ENCODE data around the gene MGAT2. TPM values are rescaled to one million over a fixed set of nuclear protein-coding genes. Genes with fewer than 3 reads are reported as not detected.
A peak's percentile ranks its signal among the peaks of the same experiment; 100 is the strongest.
"Not testable (repeated sequence)": the region's sequence is repeated elsewhere in the genome, so short reads cannot be mapped to it uniquely, and the experiment has no call there.

Gene MGAT2
- total RNA-seq, 1 experiment from 2014 or later, result 69.4 TPM

- no peak for DNase-seq (ENCODE audit: low spot score)
These were observed 8.3 kb upstream of the MGAT2 start for GRCh38 chr14:49612251-49612650.

- DNase-seq (ENCODE audit: low spot score), result no peak
These were observed 7.9 kb upstream of the MGAT2 start for GRCh38 chr14:49612671-49613070.

GRCh38 chr14:49614196-49614595, 6.4 kb upstream of the MGAT2 start:
- no peak for DNase-seq (ENCODE audit: low spot score)

DNA sequence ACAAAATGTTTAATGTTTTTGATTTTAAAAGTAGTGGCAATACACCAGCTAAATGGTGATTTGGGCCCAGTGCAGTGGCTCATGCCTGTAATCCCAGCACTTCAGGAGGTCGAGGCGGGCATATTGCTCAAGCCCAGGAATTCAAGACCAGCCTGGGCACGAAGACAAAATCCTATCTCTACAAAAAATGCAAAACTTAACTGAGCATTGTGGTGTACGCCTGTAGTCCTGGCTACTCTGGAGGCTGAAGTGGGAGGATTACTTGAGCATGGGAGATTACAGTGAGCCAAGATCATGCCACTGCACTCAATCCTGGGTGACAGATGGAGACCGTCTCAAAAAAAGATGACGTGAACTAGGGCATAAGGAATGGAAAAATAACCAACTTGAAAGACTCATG, 4.8 kb upstream of the MGAT2 start:
- no peak for DNase-seq (ENCODE audit: low spot score)

- DNase-seq (ENCODE audit: low spot score), result no peak
These were observed 2.6 kb upstream of the MGAT2 start for GRCh38 chr14:49617852-49618519.

DNA sequence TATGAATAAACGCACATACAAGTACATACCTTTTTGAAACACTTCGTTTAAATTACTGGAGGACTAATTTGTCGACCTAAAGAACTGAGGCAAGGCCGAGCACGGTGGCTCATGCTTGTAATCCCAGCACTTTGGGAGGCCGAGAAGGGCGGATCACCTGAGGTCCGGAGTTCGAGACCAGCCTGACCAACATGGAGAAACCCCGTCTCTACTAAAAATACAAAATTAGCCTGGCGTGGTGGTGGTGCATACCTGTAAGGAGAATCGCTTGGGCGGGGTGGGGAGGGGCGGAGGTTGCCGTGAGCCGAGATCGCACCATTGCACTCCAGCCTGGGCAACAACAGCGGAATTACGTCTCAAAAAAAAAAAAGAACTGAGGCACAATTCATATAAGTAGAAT, 1.3 kb upstream of the MGAT2 start:
- DNase-seq (ENCODE audit: low spot score), result not testable (repeated sequence)

- no peak for DNase-seq (ENCODE audit: low spot score)
These were observed 869 bp upstream of the MGAT2 start for GRCh38 chr14:49619730-49620129.

DNA sequence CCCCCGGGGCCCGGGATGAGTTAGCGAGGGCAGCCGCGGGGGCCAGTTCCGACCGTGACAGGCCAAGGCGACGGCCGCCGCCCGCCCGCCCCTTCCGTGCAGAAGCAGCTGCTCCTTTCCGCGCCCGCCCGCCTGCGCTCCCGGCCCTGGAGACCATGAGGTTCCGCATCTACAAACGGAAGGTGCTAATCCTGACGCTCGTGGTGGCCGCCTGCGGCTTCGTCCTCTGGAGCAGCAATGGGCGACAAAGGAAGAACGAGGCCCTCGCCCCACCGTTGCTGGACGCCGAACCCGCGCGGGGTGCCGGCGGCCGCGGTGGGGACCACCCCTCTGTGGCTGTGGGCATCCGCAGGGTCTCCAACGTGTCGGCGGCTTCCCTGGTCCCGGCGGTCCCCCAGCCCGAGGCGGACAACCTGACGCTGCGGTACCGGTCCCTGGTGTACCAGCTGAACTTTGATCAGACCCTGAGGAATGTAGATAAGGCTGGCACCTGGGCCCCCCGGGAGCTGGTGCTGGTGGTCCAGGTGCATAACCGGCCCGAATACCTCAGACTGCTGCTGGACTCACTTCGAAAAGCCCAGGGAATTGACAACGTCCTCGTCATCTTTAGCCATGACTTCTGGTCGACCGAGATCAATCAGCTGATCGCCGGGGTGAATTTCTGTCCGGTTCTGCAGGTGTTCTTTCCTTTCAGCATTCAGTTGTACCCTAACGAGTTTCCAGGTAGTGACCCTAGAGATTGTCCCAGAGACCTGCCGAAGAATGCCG, 699 bp downstream of the MGAT2 start:
- DNase-seq (ENCODE audit: low spot score), result peak; percentile 26

DNA sequence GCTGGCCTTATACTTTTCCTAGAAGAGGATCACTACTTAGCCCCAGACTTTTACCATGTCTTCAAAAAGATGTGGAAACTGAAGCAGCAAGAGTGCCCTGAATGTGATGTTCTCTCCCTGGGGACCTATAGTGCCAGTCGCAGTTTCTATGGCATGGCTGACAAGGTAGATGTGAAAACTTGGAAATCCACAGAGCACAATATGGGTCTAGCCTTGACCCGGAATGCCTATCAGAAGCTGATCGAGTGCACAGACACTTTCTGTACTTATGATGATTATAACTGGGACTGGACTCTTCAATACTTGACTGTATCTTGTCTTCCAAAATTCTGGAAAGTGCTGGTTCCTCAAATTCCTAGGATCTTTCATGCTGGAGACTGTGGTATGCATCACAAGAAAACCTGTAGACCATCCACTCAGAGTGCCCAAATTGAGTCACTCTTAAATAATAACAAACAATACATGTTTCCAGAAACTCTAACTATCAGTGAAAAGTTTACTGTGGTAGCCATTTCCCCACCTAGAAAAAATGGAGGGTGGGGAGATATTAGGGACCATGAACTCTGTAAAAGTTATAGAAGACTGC, 1.5 kb downstream of the MGAT2 start:
- no peak for DNase-seq (ENCODE audit: low spot score)

GRCh38 chr14:49623387-49623786, 2.8 kb downstream of the MGAT2 start:
- no peak for DNase-seq (ENCODE audit: low spot score)

DNA sequence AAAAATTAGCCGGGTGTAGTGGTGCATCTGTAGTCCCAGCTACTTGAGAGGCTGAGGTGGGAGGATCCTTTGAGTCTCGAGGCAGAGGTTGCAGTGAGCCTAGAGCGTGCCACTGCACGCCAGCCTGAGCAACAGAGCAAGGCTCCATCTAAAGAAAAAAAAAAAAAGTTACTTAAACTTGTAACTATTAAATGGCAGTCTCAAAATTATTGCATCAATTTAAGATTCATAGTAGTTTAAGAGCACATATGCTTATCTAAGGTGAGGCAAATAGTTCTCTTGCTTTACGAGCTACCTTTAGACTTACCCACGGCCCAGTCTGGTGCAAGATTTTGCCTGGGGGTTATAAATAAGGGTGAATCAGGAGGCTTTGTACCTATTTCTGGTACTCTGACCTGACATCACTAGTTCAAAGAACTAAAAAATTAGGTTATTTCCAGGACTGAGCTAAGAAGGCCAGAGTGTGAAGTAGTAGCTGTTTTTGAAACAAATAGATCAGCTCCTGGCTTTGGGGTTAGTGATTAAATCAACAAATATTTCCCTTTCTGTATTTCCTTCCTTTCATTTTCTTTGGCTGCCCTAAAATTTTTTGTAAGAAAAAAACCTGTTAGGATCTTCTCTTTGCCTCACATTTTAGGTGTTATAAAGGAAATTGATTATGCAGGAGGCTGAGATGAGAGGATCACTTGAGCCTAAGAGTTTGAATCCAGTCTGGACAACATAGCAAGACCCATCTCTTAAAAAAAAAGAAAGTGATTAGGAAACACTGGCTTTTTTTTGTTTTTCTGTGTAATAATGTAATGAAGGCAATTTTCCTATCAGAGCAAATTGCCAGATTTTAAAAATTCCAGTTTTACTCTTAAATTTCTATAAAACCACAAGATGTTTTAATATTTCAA, 3.6 kb downstream of the MGAT2 start:
- no peak for DNase-seq (ENCODE audit: low spot score)

GRCh38 chr14:49633640-49634546, 13.3 kb downstream of the MGAT2 start:
- DNase-seq (ENCODE audit: low spot score), result peak; percentile 77

DNA sequence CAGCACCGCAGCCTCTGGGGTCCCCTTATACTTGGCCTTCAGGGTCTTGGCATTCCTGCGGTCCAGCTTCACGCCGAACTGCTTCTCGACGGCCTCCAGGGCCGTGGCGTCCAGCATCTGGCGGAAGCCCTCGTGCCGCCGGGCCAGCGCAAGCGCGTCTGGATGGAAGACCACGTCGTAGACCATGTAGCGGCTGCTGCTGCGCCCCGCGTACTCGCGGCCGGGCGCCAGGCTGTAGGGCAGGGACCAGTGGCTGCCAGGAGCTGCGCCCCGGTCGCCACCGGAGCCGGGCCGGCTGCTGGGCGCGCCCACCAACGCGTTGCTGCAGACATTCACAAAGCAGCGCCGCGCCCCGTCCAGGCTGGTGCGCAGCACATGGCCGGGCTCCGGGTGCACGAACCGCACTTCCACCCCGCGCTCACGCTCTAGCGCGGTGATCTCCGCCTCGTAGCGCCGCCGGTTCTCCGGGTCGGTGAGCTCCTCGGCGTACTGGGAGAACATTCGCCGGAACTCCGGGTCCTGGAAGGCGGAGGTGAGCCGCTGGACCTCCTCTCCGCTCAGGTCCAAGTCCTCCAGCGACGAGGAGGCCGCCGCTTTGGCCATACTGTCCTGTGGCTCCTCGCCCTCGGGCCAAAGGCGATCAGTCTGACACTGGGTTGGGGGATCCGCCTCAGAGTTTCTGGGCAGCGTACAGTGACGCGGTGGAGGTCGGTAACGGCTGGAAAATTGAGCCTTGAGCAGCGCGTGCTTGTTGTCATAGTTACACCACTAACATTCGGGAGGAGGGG, 14.1 kb downstream of the MGAT2 start, which contains the start of gene DNAAF2:
Gene DNAAF2 (minus strand): TSS at position 698 of the 788 bp plus-strand sequence. CDS start 95 bp downstream, at position 603.
- DNase-seq (ENCODE audit: low spot score), result peak; percentile 18

GRCh38 chr14:49636866-49637265, 16.3 kb downstream of the MGAT2 start:
- no peak for DNase-seq (ENCODE audit: low spot score)

- DNase-seq (ENCODE audit: low spot score), result no peak
These were observed 17.0 kb downstream of the MGAT2 start for GRCh38 chr14:49637534-49638078.

- DNase-seq (ENCODE audit: low spot score), result no peak
These were observed 20.2 kb downstream of the MGAT2 start for GRCh38 chr14:49640540-49641417.

GRCh38 chr14:49641697-49642129, 21.1 kb downstream of the MGAT2 start:
- DNase-seq (ENCODE audit: low spot score), result peak; percentile 46

DNA sequence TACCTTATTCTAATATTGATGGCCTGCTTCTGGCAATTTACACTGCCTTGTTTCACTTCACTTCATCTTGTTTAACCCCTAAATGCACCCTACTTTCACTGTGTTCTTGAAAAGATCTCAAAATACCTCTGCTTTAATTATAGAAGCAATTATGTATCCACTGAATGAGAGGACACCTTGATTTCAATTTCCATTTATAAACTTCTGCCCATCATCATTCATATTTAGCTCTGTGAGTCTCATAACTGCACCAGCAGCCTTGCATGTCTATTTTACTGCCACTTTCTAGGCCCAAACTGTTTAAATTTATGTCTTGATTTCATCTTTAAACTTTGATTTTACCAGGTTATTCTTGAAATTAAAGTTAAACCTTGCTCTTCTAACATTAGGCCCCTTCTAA, 21.6 kb downstream of the MGAT2 start:
- no peak for DNase-seq (ENCODE audit: low spot score)

DNA sequence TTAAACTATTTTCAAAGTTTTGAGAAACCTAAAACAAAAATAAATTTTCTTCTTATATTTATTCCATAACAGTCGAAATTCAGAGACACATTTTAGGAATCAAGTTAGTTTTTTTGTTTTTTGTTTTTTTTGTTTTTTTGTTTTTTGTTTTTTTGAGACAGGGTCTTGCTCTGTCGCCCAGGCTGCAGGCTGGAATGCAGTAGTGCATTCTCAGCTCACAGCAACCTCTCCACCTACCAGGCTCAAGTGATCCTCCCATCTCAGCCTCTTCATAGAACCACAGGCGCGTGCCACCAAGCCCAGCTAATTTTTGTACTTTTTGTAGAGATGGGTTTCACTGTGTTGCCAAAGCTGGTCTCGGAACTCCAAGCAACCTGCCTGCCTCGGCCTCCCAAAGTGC, 32.9 kb downstream of the MGAT2 start:
- no peak for DNase-seq (ENCODE audit: low spot score)
